Measurements from ENCODE around the gene PDE4A. TPM values are rescaled to one million over a fixed set of nuclear protein-coding genes. Genes with fewer than 3 reads are reported as not detected.
A peak's percentile ranks its signal among the peaks of the same experiment; 100 is the strongest.

The PDE4A gene
- total and polyA plus RNA-seq, 5 experiments from 2014 or later, result 0.33 to 2.5 (median 0.99) TPM

- peak overlapping the region in 9 of 10 donors; percentile 34 to 94 (median 76) for H3K27ac Mint-ChIP-seq
- H3K36me3 Mint-ChIP-seq, result peaks cover 0 to 5% (median 4%) of the 10 kb centered on the region in 3 donors
- peaks cover 32 to 61% (median 42%) of the 10 kb centered on the region in 5 donors for H3K27me3 Mint-ChIP-seq
- no peak for DNase-seq
- H3K9me3 Mint-ChIP-seq, result peaks cover 0 to 3% (median 0%) of the 10 kb centered on the region in 9 donors
- peaks cover 27 to 60% (median 46%) of the 10 kb centered on the region in 4 donors for H3K4me1 Mint-ChIP-seq
- ATAC-seq, result no peak
- peak overlapping the region; percentile 22 to 77 (median 67) for H3K4me3 Mint-ChIP-seq
- POLR2A ChIA-PET, result interaction anchor here (1.8 to 8.6 kb wide), 2 partner anchors 11 to 14 kb away, joined by 7 to 91 read pairs; partner anchors contain the start of gene CDC37
These were observed 1.7 kb upstream of the PDE4A start for GRCh38 chr19:10418485-10419199.

GRCh38 chr19:10419200-10419645, 1.1 kb upstream of the PDE4A start:
- peak in 1 of 2 donors; percentile 4 for ATAC-seq
- peak in 1 of 10 donors; percentile 40 for DNase-seq
- POLR2A ChIA-PET, result interaction anchor here (8.6 kb wide), 1 partner anchor 15 kb away, joined by 91 read pairs; the partner anchor contains the start of gene CDC37
- Mint-ChIP-seq H3K4me1 (peaks cover 27 to 65% (median 51%) of the 10 kb centered on the region in 4 donors), H3K27me3 (peaks cover 33 to 63% (median 42%) of the 10 kb centered on the region in 5 donors), H3K36me3 (peaks cover 0 to 5% (median 4%) of the 10 kb centered on the region in 3 donors), H3K9me3 (peaks cover 0 to 3% (median 0%) of the 10 kb centered on the region in 9 donors), H3K4me3 (peak overlapping the region; percentile 48 to 89 (median 76)), H3K27ac (peak overlapping the region; percentile 6 to 92 (median 74))

GRCh38 chr19:10419646-10420443, 493 bp upstream of the PDE4A start:
- H3K4me1 Mint-ChIP-seq, result peaks cover 27 to 70% (median 57%) of the 10 kb centered on the region in 4 donors
- H3K9me3 Mint-ChIP-seq, result peaks cover 0 to 3% (median 0%) of the 10 kb centered on the region in 9 donors
- peak in 8 of 10 donors; percentile 32 to 77 (median 55) for DNase-seq
- H3K4me3 Mint-ChIP-seq, result peak overlapping the region; percentile 48 to 89 (median 76)
- peaks cover 0 to 5% (median 4%) of the 10 kb centered on the region in 3 donors for H3K36me3 Mint-ChIP-seq
- peak; percentile 19 to 36 for ATAC-seq
- peaks cover 33 to 63% (median 42%) of the 10 kb centered on the region in 5 donors for H3K27me3 Mint-ChIP-seq
- peak overlapping the region; percentile 6 to 92 (median 74) for H3K27ac Mint-ChIP-seq
- POLR2A ChIA-PET, result interaction anchor here (2.1 to 8.6 kb wide), 2 partner anchors 15 kb away, joined by 12 to 91 read pairs; partner anchors contain the start of gene CDC37

- Mint-ChIP-seq H3K4me3 (peak overlapping the region in 9 of 10 donors; percentile 47 to 74 (median 62)), H3K9me3 (peaks cover 0 to 3% (median 0%) of the 10 kb centered on the region in 9 donors), H3K36me3 (peaks cover 0 to 5% (median 4%) of the 10 kb centered on the region in 3 donors), H3K4me1 (peaks cover 29 to 76% (median 61%) of the 10 kb centered on the region in 4 donors), H3K27me3 (peaks cover 33 to 69% (median 47%) of the 10 kb centered on the region in 5 donors), H3K27ac (peak overlapping the region in 9 of 10 donors; percentile 33 to 87 (median 70))
- POLR2A ChIA-PET, result interaction anchor here (1.2 to 2.1 kb wide), 4 partner anchors 8 to 22 kb away, joined by 3 to 12 read pairs (median 6); no protein-coding TSS in a partner anchor
- ATAC-seq (no peak), DNase-seq (no peak)
These were observed 1.1 kb downstream of the PDE4A start for GRCh38 chr19:10421240-10422045.

- ATAC-seq, result no peak
These were observed 1.7 kb downstream of the PDE4A start for GRCh38 chr19:10422046-10422461.

GRCh38 chr19:10422846-10423245, 2.5 kb downstream of the PDE4A start:
- POLR2A ChIA-PET, result interaction anchor here (0.7 to 2.9 kb wide), 4 partner anchors 9 to 396 kb away, joined by 3 to 22 read pairs (median 5); partner anchors contain the start of gene CDC37
- H3K27me3 Mint-ChIP-seq, result peaks cover 31 to 64% (median 47%) of the 10 kb centered on the region in 5 donors

More at GRCh38 chr19:10422046-10422461, 1.7 kb downstream of the PDE4A start:
- Mint-ChIP-seq H3K4me1 (peaks cover 24 to 76% (median 58%) of the 10 kb centered on the region in 4 donors), H3K9me3 (no peaks in the 10 kb centered on the region), H3K27ac (peak overlapping the region in 6 of 10 donors; percentile 2 to 70 (median 58)), H3K4me3 (peak overlapping the region in 8 of 10 donors; percentile 26 to 74 (median 62)), H3K27me3 (peaks cover 31 to 64% (median 43%) of the 10 kb centered on the region in 5 donors), H3K36me3 (peaks cover 0 to 5% (median 4%) of the 10 kb centered on the region in 3 donors)
- POLR2A ChIA-PET, result interaction anchor here (1.2 to 2.9 kb wide), 5 partner anchors 9 to 23 kb away, joined by 3 to 22 read pairs (median 8); partner anchors contain the start of gene CDC37
- no peak for DNase-seq

GRCh38 chr19:10424011-10424637, 3.8 kb downstream of the PDE4A start:
- H3K4me1 Mint-ChIP-seq, result peaks cover 29 to 81% (median 65%) of the 10 kb centered on the region in 4 donors
- DNase-seq (peak; percentile 44 to 76 (median 62)), ATAC-seq (peak; percentile 15 to 48)
- peaks cover 29 to 65% (median 46%) of the 10 kb centered on the region in 5 donors for H3K27me3 Mint-ChIP-seq
- peaks cover 0 to 5% (median 4%) of the 10 kb centered on the region in 3 donors for H3K36me3 Mint-ChIP-seq
- peaks cover 0 to 2% (median 0%) of the 10 kb centered on the region in 9 donors for H3K9me3 Mint-ChIP-seq
- H3K27ac Mint-ChIP-seq, result peak overlapping the region in 8 of 10 donors; percentile 29 to 97 (median 64)
- peak overlapping the region; percentile 28 to 88 (median 78) for H3K4me3 Mint-ChIP-seq
- POLR2A ChIA-PET, result interaction anchor here (0.6 to 2.9 kb wide), 6 partner anchors 13 to 335 kb away, joined by 3 to 22 read pairs (median 4); partner anchors contain the start of gene CDC37

More at GRCh38 chr19:10422846-10423245, 2.5 kb downstream of the PDE4A start:
- peak overlapping the region in 1 of 10 donors; percentile 92 for H3K27ac Mint-ChIP-seq
- DNase-seq (no peak), ATAC-seq (no peak)
- H3K9me3 Mint-ChIP-seq, result no peaks in the 10 kb centered on the region
- no peak overlapping the region for H3K4me3 Mint-ChIP-seq
- H3K36me3 Mint-ChIP-seq, result peaks cover 0 to 5% (median 4%) of the 10 kb centered on the region in 3 donors
- peaks cover 27 to 79% (median 63%) of the 10 kb centered on the region in 4 donors for H3K4me1 Mint-ChIP-seq

GRCh38 chr19:10427169-10427568, 6.8 kb downstream of the PDE4A start:
- DNase-seq, result no peak
- H3K9me3 Mint-ChIP-seq, result peaks cover 0 to 2% (median 0%) of the 10 kb centered on the region in 9 donors
- ATAC-seq, result no peak
- H3K27ac Mint-ChIP-seq, result peak overlapping the region; percentile 39 to 99 (median 90)
- peaks cover 0 to 2% (median 0%) of the 10 kb centered on the region in 3 donors for H3K36me3 Mint-ChIP-seq
- peaks cover 20 to 64% (median 38%) of the 10 kb centered on the region in 5 donors for H3K27me3 Mint-ChIP-seq
- H3K4me3 Mint-ChIP-seq, result peak overlapping the region in 2 of 10 donors; percentile 55 to 69
- peaks cover 29 to 82% (median 63%) of the 10 kb centered on the region in 4 donors for H3K4me1 Mint-ChIP-seq
- POLR2A ChIA-PET, result interaction anchor here (0.6 to 1.7 kb wide), 3 partner anchors 19 to 331 kb away, joined by 4 to 8 read pairs (median 4); no protein-coding TSS in a partner anchor

- H3K36me3 Mint-ChIP-seq, result peaks cover 0 to 2% (median 0%) of the 10 kb centered on the region in 3 donors
- DNase-seq, result no peak
- H3K27ac Mint-ChIP-seq, result peak overlapping the region in 8 of 10 donors; percentile 75 to 97 (median 90)
- H3K9me3 Mint-ChIP-seq, result peaks cover 0 to 2% (median 0%) of the 10 kb centered on the region in 9 donors
- ATAC-seq, result no peak
- H3K27me3 Mint-ChIP-seq, result peaks cover 13 to 51% (median 32%) of the 10 kb centered on the region in 5 donors
- peaks cover 32 to 82% (median 62%) of the 10 kb centered on the region in 4 donors for H3K4me1 Mint-ChIP-seq
- peak overlapping the region in 4 of 10 donors; percentile 10 to 84 (median 28) for H3K4me3 Mint-ChIP-seq
- POLR2A ChIA-PET, result interaction anchor here (1.8 kb wide), 1 partner anchor 11 kb away, joined by 7 read pairs; no protein-coding TSS in a partner anchor
These were observed 8.7 kb downstream of the PDE4A start for GRCh38 chr19:10428996-10429381.
